HT-29 (cell line): ENCODE data around the gene GALNT17. TPM values are rescaled to one million over a fixed set of nuclear protein-coding genes. Genes with fewer than 3 reads are reported as not detected.
"Not testable (repeated sequence)": the region's sequence is repeated elsewhere in the genome, so short reads cannot be mapped to it uniquely, and the experiment has no call there.

Experiments
- DNase-seq: peaks from one replicate; pipeline ENCODE4 v3.0.0-alpha.2; 2015; ENCODE audit warnings: low spot score
- total RNA-seq: library from RNA; depleted of rRNA; stranded (reverse); fragments of >200 nt; shearing (Covaris generic); gene quantifications from 2 replicates; pipeline ENCODE4 v1.2.3, GENCODE V29; 2014

GALNT17 gene
- total RNA-seq, 1 experiment from 2014 or later, result not detected

GRCh38 chr7:71165708-71166107, 33.8 kb downstream of the GALNT17 start:
- no peak for DNase-seq

- DNase-seq, result no peak
Measured at GRCh38 chr7:71171476-71171875, 39.5 kb downstream of the GALNT17 start.

- no peak for DNase-seq
Measured at GRCh38 chr7:71173955-71174354, 42.0 kb downstream of the GALNT17 start.

- no peak for DNase-seq
Measured at GRCh38 chr7:71182438-71182935, 50.5 kb downstream of the GALNT17 start.

GRCh38 chr7:71184136-71184535, 52.2 kb downstream of the GALNT17 start:
- no peak for DNase-seq

- DNase-seq, result no peak
Measured at GRCh38 chr7:71184609-71185008, 52.7 kb downstream of the GALNT17 start.

- no peak for DNase-seq
Measured at GRCh38 chr7:71186535-71187057, 54.7 kb downstream of the GALNT17 start.

- DNase-seq, result no peak
Measured at GRCh38 chr7:71191771-71192170, 59.8 kb downstream of the GALNT17 start.

- DNase-seq, result no peak
Measured at GRCh38 chr7:71193099-71193810, 61.3 kb downstream of the GALNT17 start.

- DNase-seq, result no peak
Measured at GRCh38 chr7:71198391-71198790, 66.4 kb downstream of the GALNT17 start.

GRCh38 chr7:71198887-71199286, 66.9 kb downstream of the GALNT17 start:
- no peak for DNase-seq

- no peak for DNase-seq
Measured at GRCh38 chr7:71206184-71206583, 74.2 kb downstream of the GALNT17 start.

- no peak for DNase-seq
Measured at GRCh38 chr7:71208881-71209280, 76.9 kb downstream of the GALNT17 start.

- not testable (repeated sequence) for DNase-seq
Measured at GRCh38 chr7:71209484-71209883, 77.5 kb downstream of the GALNT17 start.

GRCh38 chr7:71210220-71210619, 78.3 kb downstream of the GALNT17 start:
- no peak for DNase-seq

- DNase-seq, result not testable (repeated sequence)
Measured at GRCh38 chr7:71212433-71212832, 80.5 kb downstream of the GALNT17 start.

GRCh38 chr7:71216211-71216610, 84.3 kb downstream of the GALNT17 start:
- DNase-seq, result no peak

GRCh38 chr7:71220210-71220695, 88.3 kb downstream of the GALNT17 start:
- DNase-seq, result no peak

- no peak for DNase-seq
Measured at GRCh38 chr7:71221049-71221448, 89.1 kb downstream of the GALNT17 start.

GRCh38 chr7:71221549-71221948, 89.6 kb downstream of the GALNT17 start:
- no peak for DNase-seq

- no peak for DNase-seq
Measured at GRCh38 chr7:71227126-71227525, 95.2 kb downstream of the GALNT17 start.

- DNase-seq, result no peak
Measured at GRCh38 chr7:71229148-71229547, 97.2 kb downstream of the GALNT17 start.

- no peak for DNase-seq
Measured at GRCh38 chr7:71229699-71230098, 97.8 kb downstream of the GALNT17 start.
